Subcutaneous preadipocyte (primary cell): ENCODE results near the gene PRR36. TPM values are rescaled to one million over a fixed set of nuclear protein-coding genes. Genes with fewer than 3 reads are reported as not detected.

ENCODE experiments used
- total RNA-seq: library from RNA; depleted of rRNA; stranded (reverse); fragments of >200 nt; gene quantifications from 2 replicates; pipeline ENCODE4 v1.2.3, GENCODE V29; 2012

The PRR36 gene
- total RNA-seq: not detected in 2 replicates

DNA sequence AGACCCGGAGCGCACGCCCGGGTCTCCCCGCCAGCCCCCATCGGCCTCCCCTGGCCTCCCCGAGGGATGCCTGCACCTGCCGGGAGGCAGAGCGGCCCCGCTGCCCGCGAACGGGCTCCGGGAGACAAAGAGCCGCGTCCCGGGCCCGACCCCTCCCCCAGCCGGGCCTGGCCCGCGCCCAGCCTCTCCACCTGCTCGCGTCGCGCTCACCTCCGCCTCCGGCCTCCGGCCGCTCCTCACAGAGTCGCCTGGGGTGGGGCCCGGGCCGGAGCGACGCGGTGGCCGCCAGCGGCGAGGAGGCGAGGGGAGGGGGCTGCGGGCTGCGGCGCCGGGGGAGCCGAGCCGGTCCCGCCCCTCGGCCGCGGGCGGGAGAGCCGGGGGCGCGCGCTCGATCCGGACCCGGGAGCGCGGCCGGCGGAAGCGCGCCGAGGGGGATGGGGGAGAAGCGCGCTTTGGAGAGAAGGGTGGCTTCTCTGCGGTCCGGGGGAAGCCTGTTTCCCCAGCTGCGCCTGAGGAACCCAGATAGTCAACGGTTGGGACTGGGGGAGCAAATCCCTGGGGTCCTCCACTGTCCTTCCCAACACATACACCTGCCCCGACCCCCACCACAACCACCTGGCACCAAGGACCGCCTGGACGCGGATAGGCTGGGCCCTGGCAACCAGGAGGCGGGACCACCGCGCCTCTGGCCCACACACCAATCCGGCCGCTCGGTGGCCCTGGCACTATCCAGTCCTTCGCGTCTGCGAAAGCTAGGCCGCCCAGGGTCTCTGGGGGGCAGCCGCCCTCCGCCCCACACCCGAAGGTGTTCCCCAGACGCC lies at the start of gene PRR36:
PRR36 (minus strand) TSS at position 315 of the 821 bp plus-strand sequence. CDS start 701 bp downstream, outside the sequence.

GRCh38 chr19:7919610-7920518 lies 45.7 kb upstream of the PRR36 start, which contains the start of gene SNAPC2:
SNAPC2 (plus strand) TSS chr19:7920338; CDS start chr19:7920367, 29 bp downstream.

DNA sequence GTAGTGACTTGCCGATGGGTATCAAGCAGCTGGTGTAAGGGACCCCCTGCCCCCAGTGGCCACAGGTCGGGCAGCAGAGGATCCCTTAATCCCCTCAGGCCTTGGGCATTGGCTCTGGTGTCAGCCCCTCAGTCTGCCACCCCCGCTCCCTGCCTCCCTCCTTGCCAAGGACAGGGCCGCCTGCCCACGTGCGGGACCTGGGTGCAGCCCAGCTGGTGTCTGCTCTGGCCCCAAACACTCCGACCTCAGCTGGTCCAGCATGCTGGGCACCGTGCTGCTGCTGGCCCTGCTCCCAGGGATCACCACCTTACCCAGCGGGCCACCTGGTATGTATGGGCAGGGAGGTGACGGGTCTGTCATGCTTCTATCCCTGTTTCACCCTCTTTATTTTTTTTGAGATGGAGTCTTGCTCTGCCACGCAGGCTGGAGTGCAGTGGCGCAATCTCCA lies 40.4 kb upstream of the PRR36 start, which contains the start of gene TGFBR3L:
TGFBR3L (plus strand) TSS at position 233 of the 448 bp plus-strand sequence.

GRCh38 chr19:7903244-7904073 lies 29.3 kb upstream of the PRR36 start, which contains the start of gene MAP2K7:
MAP2K7 (plus strand) TSS chr19:7903877; CDS start chr19:7903945, 68 bp downstream.

DNA sequence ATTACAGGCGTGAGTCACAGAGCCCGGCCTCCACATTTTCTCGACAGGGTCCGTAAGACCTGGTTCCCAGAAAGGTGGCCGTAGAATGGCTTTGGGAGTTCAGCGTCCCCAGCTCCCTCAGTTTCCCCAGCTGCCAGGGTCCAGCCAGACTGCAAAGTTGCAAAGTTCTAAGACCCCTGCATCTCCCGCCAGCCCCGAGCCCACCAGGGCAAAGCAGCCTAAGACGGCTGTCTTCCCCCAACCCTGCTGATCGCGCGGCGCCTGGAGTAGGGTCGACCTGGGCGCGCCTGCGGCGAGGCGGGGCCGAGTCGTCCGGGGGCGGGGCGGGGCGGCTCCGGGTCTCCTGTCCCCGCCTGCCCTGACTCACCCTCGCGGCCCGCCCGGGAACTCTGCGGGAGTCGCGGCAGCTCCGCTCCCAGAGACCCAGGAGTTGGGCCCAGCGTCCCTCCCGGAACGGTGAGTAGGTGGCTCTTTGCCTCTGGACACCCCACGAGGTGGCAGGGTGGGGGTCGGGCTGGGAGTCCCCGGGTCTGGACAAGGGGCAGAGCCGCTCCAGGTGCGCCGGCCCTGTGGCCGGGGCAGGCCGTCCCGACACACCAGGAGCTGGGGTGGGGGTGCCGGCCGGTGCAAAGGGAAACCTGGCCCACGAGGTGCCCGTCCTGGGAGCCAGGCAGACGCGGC lies 14.1 kb upstream of the PRR36 start, which contains the start of gene LRRC8E:
LRRC8E (plus strand) TSS at position 366 of the 681 bp plus-strand sequence. CDS start 7,094 bp downstream, outside the sequence.

DNA sequence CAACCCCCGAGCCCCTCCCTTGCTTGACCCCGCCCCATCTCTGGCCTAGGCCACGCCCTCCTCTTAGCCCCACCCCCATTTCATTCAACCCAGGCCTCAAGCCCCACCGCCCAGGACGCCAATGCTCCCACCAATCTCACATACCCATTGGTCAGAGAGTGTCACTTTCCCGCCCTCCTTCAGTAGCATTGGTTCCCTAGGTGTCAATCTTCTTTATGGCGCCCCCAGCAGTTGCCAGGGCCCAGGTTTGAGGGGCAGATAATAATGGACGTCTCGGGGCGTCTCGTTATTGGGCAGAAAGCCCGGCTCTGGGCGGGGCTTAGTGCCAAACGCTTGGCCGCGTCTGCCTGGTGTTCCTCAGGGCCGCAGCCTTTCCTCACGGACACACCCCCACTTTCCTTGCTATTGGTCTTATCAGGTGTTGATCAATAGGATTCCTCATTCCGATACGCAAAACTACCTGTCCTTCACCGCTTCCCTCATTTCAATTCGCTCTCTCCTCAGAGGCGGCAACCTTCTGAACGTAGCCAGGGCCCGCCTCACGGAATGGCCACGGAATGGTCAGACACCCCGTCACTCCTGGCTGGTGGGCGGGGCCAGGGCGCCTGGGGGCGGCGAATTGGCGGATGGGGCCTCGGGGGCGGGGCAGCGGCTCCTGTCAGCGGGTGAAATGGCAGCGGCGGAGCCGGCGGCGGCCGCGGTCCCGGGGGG lies 44.5 kb downstream of the PRR36 start, which contains the start of gene EVI5L:
EVI5L (plus strand) TSS at position 658 of the 711 bp plus-strand sequence. CDS start 16,325 bp downstream, outside the sequence.

Other genes starting within 250 kb of the PRR36 start
- gene XAB2, start 244.8 kb downstream of the PRR36 start, total RNA-seq: 43.7 and 48.3 TPM in 2 replicates
- gene PET100, start 244.6 kb downstream of the PRR36 start, total RNA-seq: 9.4 and 9.6 TPM in 2 replicates
- gene PCP2, start 240.7 kb downstream of the PRR36 start, total RNA-seq: not detected in 2 replicates
- gene STXBP2, start 237.3 kb downstream of the PRR36 start, total RNA-seq: 1.1 and 5.3 TPM in 2 replicates
- not detected in 2 replicates for gene RETN, start 205.3 kb downstream of the PRR36 start, total RNA-seq
- not detected in 2 replicates for gene MCEMP1, start 197.3 kb downstream of the PRR36 start, total RNA-seq
- gene TRAPPC5, start 193.6 kb downstream of the PRR36 start, total RNA-seq: 16.6 and 24.3 TPM in 2 replicates
- gene FCER2, start 172.3 kb downstream of the PRR36 start, total RNA-seq: not detected in 2 replicates
- gene CLEC4G, start 142.3 kb downstream of the PRR36 start, total RNA-seq: not detected in 2 replicates
- not detected in 2 replicates for gene CD209, start 126.9 kb downstream of the PRR36 start, total RNA-seq
- not detected in 2 replicates for gene CLEC4M, start 111.1 kb downstream of the PRR36 start, total RNA-seq
- 19.5 and 19.7 TPM in 2 replicates for gene EVI5L, start 44.2 kb downstream of the PRR36 start, total RNA-seq
- 5.1 and 6.2 TPM in 2 replicates for gene LRRC8E, start 14.1 kb upstream of the PRR36 start, total RNA-seq
- gene MAP2K7, start 29.5 kb upstream of the PRR36 start, total RNA-seq: 8.5 and 14.1 TPM in 2 replicates
- 0.37 and 0.78 TPM in 2 replicates for gene TGFBR3L, start 40.4 kb upstream of the PRR36 start, total RNA-seq
- gene SNAPC2, start 45.9 kb upstream of the PRR36 start, total RNA-seq: 27.4 and 31.6 TPM in 2 replicates
- gene CTXN1, start 51.7 kb upstream of the PRR36 start, total RNA-seq: 0.73 and 0.78 TPM in 2 replicates
- gene TIMM44, start 69.3 kb upstream of the PRR36 start, total RNA-seq: 51.6 and 53.3 TPM in 2 replicates
- 22.4 and 40.3 TPM in 2 replicates for gene ELAVL1, start 131.3 kb upstream of the PRR36 start, total RNA-seq
- gene CCL25, start 178.4 kb upstream of the PRR36 start, total RNA-seq: not detected in 2 replicates